GM12865 (cell line): Measurements from ENCODE around the gene PGS1.

ENCODE experiments used
- DNase-seq: peaks from one replicate; pipeline ENCODE4 v3.0.0; 2010; ENCODE audit warnings: low read depth
- H3K4me3 ChIP-seq: 2 replicates; pipeline ENCODE4 v1.5.1; 2011; ENCODE audit warnings: mild to moderate bottlenecking, low read depth, low read length, control low read depth
- TF ChIP-seq, protein P1 (sequence below): IDR thresholded peaks from 2 replicates; pipeline ENCODE4 v1.5.1; 2011; ENCODE audit warnings: low read length, control low read depth, low read depth, inconsistent platforms; ENCODE audit not compliant: insufficient read depth; ENCODE audit errors: missing control alignments

The PGS1 gene

DNA sequence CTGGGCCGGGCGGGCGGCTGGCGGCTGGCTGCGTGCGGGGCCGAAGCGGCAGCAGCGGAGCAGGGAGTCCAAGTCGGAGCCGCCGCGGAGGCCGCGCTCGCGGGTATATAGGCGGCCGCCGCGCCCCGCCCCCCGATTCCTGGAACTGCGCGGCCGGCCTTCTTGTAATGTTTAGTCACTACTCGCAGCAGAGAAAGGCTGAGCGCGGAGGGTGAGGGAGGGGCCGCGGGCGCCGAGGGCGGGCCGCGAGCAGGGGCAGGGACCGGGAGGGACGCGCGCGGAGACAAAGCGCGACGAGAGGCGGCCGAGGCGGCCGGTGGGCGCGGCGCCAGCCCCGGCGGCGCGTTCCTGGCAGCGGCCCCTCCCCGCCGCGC lies 18.5 kb upstream of the PGS1 start, which contains the start of gene SOCS3:
Gene SOCS3 (minus strand): TSS at position 81 of the 374 bp plus-strand sequence. CDS start 982 bp downstream, outside the sequence.
- peak; percentile 88 for DNase-seq
- peak within 1 kb of the TSS; percentile 54 for H3K4me3 ChIP-seq
- TF ChIP-seq, protein P1, sequence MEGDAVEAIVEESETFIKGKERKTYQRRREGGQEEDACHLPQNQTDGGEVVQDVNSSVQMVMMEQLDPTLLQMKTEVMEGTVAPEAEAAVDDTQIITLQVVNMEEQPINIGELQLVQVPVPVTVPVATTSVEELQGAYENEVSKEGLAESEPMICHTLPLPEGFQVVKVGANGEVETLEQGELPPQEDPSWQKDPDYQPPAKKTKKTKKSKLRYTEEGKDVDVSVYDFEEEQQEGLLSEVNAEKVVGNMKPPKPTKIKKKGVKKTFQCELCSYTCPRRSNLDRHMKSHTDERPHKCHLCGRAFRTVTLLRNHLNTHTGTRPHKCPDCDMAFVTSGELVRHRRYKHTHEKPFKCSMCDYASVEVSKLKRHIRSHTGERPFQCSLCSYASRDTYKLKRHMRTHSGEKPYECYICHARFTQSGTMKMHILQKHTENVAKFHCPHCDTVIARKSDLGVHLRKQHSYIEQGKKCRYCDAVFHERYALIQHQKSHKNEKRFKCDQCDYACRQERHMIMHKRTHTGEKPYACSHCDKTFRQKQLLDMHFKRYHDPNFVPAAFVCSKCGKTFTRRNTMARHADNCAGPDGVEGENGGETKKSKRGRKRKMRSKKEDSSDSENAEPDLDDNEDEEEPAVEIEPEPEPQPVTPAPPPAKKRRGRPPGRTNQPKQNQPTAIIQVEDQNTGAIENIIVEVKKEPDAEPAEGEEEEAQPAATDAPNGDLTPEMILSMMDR = no peak

DNA sequence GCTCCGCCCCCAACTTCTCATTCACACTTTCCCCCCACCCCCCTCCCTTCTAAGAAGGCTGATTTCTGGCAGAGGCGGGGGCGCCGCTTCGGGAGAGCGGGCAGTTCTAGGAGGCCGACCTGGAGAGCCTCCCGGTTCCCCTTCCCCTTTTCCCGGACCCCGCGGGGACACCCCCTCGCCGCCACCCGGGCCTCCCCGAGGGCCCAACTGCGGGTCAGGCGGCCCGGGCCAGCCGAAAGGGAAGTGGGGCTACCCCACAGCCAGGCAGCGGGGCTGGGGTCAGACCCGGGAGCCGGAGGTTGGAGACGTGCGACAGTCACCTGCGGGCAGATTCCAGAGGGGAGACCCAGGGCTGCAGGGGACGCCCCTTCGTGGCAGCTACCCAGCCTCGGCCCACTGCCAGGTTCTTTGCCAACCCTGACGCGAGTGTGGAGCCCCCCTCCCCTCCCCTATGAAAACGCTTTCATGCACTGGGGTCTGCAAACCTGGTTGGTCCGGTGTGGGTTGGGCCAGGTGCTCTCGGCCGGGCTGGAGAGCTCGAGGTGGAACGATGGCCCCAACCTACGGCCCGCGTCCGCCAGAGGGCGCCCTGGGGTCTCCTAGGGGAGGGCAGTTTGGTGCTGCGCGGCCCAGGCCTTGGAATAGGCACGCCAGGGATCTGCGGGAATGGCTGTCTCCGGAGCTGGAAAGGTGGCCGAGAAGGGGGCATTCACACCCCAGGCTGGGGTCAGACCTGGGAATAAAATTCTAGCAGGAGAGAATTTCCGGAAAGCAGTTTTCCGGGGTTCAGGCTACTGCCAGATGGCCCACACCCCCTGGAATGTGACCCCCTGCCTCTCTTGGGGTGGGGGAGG lies 17.9 kb upstream of the PGS1 start:
- H3K4me3 ChIP-seq = peak overlapping the region; percentile 42
- peak; percentile 87 for DNase-seq
- TF ChIP-seq, protein P1 = peak; percentile 95

DNA sequence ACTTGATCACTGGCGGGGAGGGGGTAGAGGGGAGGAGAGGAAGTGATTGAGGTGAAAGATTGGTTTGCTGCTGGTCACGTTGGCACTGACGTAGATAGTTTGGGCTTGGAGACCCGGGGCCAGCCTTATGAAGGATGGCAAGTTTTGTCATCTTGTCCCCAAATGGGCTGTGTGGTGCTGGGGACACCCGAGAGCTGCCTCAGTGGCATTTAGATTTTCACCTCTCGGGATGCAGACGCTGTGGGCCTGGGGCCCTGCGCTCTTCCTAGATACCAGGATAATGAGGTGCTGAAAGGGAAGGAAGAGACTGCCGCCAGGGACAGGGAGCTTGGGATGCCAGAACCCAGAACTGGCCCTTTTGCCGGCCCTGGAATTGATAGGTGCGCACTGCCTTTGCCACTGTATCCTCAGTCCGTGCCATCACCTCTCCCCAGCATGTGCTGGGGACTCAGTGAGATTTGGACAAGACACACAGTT lies 17.2 kb upstream of the PGS1 start:
- no peak for DNase-seq
- no peak overlapping the region for H3K4me3 ChIP-seq
- TF ChIP-seq, protein P1 = no peak

DNA sequence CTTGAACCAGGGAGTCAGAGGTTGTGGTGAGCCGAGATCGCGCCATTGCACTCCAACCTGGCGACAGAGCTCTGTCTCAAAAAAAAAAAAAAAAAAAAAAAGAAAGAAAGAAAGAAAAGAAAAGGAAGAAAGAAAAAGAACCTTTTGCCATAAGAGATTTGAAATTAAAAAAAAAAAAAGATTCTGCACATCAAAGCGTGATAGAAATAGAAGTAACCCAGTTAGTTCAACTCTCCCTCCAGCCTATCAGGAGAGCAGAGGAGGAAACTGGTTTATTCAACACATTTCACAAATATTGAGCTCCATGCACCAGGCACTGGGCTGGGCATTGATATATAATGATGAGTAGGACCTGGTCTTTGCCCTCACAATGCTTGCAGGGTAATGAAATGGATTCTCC lies 16.2 kb upstream of the PGS1 start:
- no peak for DNase-seq

DNA sequence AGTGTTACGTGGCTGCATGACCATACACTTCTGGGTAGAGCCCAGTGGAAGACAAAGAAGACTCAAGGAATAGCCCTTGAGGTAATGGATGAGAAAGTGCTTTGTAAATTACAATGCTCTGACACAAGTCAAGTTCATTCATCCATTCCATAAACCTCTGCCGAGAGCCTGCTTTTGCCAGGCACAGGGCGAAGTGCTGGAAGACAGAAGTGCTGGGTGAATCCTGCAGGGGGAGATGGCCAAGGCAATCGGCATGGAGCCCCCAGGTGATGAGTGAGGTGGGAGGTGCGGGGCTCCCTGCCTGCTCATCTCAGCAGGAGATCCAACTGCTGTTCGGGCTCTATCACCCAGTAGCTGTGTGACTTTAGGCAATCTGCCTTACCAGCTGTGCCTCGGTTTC lies 15.8 kb upstream of the PGS1 start:
- no peak overlapping the region for H3K4me3 ChIP-seq
- DNase-seq = no peak
- TF ChIP-seq, protein P1 = no peak

More for the DNA sequence above, 16.2 kb upstream of the PGS1 start:
- TF ChIP-seq, protein P1 = no peak
- H3K4me3 ChIP-seq = no peak overlapping the region

DNA sequence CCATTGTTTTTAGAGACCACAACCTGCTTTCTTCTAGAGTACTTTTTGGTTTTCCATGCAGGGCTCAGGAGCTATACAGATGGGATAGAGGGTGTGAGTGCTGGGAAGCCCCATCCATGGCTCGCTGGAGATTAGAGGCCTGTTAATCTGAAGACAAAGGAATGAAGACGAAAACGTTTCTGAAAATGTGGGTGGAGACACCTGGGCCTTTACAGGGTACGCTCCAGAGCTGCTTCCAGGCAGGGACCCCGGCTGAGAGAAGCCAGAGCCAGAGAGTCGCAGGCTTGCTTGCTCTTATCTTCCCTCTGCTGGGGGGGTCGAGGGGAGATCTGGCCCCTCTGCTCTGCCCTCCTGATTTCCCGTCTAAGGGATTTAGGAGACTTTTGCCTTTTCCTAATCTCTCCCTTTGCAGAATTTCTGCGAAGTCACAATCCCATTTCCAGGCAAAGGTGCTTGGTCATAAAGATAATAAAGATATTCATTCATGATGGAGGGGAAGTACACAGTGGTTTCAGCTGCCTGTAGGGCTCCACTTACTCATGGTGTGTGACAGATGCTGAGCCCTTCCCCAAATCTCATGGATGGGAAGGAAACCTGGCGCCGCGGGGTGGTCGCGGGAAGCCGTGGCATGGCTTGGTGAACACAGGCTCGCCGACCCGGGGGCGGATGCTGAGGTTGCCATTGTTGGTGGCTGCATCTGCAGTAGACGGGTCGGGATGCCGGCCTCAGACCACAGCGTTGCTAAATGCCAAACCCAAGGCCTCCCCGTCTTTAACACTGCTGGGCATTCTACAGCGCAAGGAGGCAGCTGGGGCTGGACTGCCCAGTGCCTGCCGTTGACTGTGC lies 13.8 kb upstream of the PGS1 start:
- TF ChIP-seq, protein P1 = no peak
- DNase-seq = no peak
- H3K4me3 ChIP-seq = no peak overlapping the region
